Body of pancreas (tissue), 4 donors: ENCODE measurements around the gene UBE2D2. TPM values are rescaled to one million over a fixed set of nuclear protein-coding genes. Genes with fewer than 3 reads are reported as not detected.

Experiments used
- ATAC-seq: fragments of 150-250 bp; one replicate; pipeline ENCODE4 v1.9.1; 2016
- DNase-seq, 4 donors: peaks; one replicate each; pipeline ENCODE4 v3.0.0-alpha.2; 2019
- H3K27ac ChIP-seq, 4 donors: fragments of 200-600 bp; sonication (generic); 1 replicate in 3 of 4; 2 replicates in 1 of 4; pipeline versions ENCODE4 v1.5.1 to v1.6.1; 2016 to 2019; ENCODE audit warnings: mild to moderate bottlenecking in 1 of 4, mixed read lengths in 1 of 4, moderate library complexity in 1 of 4
- H3K27me3 ChIP-seq, 2 donors: fragments of 200-600 bp; sonication (generic); one replicate each; pipeline ENCODE4 v1.6.0; 2016; ENCODE audit warnings: mild to moderate bottlenecking in 1 of 2
- H3K36me3 ChIP-seq, 2 donors: fragments of 200-600 bp; sonication (generic); replicated peaks in 1 of 2; 2 replicates each; pipeline ENCODE4 v1.5.1; 2016; ENCODE audit warnings: low read depth in 2 of 2; ENCODE audit not compliant: insufficient read depth in 1 of 2
- H3K4me1 ChIP-seq: fragments of 200-600 bp; sonication (generic); one replicate; pipeline ENCODE4 v1.6.0; 2016
- H3K4me3 ChIP-seq, 2 donors: fragments of 200-600 bp; sonication (generic); 1 replicate in 1 of 2; 2 replicates in 1 of 2; pipeline ENCODE4 v1.5.1; 2016 to 2019
- H3K9me3 ChIP-seq, 3 donors: fragments of 200-600 bp; sonication (generic); 1 replicate in 2 of 3; 2 replicates in 1 of 3; pipeline ENCODE4 v1.5.1; 2016
- CTCF ChIP-seq, 7 experiments: fragments of 450-650 bp in 4 of 7; fragments of 200-600 bp in 3 of 7; sonication (generic) in 3 of 7; IDR thresholded peaks; one replicate each; pipeline ENCODE4 v1.5.1; 2016 to 2019; ENCODE audit warnings: antibody characterized with exemption in 7 of 7
- POLR2A ChIP-seq, 3 donors: fragments of 450-650 bp; IDR thresholded peaks; one replicate each; pipeline ENCODE4 v1.6.1; 2016; ENCODE audit warnings: antibody characterized with exemption in 3 of 3, mild to moderate bottlenecking in 2 of 3
- WGBS, 2 donors: methylation state at CpG; one replicate each; pipeline ENCODE4 v1.1.5; 2017; 5-methylcytosine and 5-hydroxymethylcytosine counted together
- intact Hi-C: fragments of 100-400 bp; cut with DNase I; formaldehyde crosslinking; loops from one replicate; pipeline ENCODE4 v1.15.1; 2023
- total RNA-seq, 2 donors: library from RNA; depleted of rRNA; stranded (reverse); fragments of >200 nt; gene quantifications; one replicate each; pipeline ENCODE4 v1.1.0, GENCODE V29; 2016

Gene UBE2D2
- total RNA-seq, 2 donors from 2014 or later = 38.9 to 102 TPM

GRCh38 chr5:139665626-139666025 lies 104.5 kb downstream of the UBE2D2 start:
- no peaks in the 10 kb centered on the region for H3K36me3 ChIP-seq
- no peak overlapping the region for H3K4me3 ChIP-seq
- WGBS, 2 donors = 21 to 60% methylated on average over 4 to 11 of the region's 11 CpGs
- DNase-seq = peak in 2 of 4 donors; percentile 16 to 27
- H3K27me3 ChIP-seq = no peaks in the 10 kb centered on the region
- no peak for ATAC-seq
- intact Hi-C loops = no loop called here
- H3K9me3 ChIP-seq = no peaks in the 10 kb centered on the region
- no peak for TF ChIP-seq POLR2A (IDR thresholded peaks at IDR 0.05)
- TF ChIP-seq CTCF (IDR thresholded peaks at IDR 0.05) = no peak
- peak overlapping the region; percentile 94 to 98 (median 98) for H3K27ac ChIP-seq
- peaks cover 99% of the 10 kb centered on the region for H3K4me1 ChIP-seq

- TF ChIP-seq POLR2A (IDR thresholded peaks at IDR 0.05) (no peak), CTCF (IDR thresholded peaks at IDR 0.05) (no peak)
- WGBS, 2 donors = 55 to 61% methylated on average over 6 to 7 of the region's 7 CpGs
These were observed 105.4 kb downstream of the UBE2D2 start for GRCh38 chr5:139666551-139666950.

GRCh38 chr5:139667001-139667729 lies 106.0 kb downstream of the UBE2D2 start:
- ATAC-seq (no peak), DNase-seq (peak in 1 of 4 donors; percentile 13)
- TF ChIP-seq POLR2A (IDR thresholded peaks at IDR 0.05) = no peak
- TF ChIP-seq CTCF (IDR thresholded peaks at IDR 0.05) = no peak
- Histone ChIP-seq H3K4me3 (no peak overlapping the region), H3K27ac (peak overlapping the region in 3 of 4 donors; percentile 92 to 98 (median 94)), H3K27me3 (no peaks in the 10 kb centered on the region), H3K36me3 (no peaks in the 10 kb centered on the region), H3K9me3 (no peaks in the 10 kb centered on the region), H3K4me1 (peaks cover 100% of the 10 kb centered on the region)
- 46 to 71% methylated on average over 2 of the region's 2 CpGs for WGBS, 2 donors
- intact Hi-C loops = no loop called here

More at GRCh38 chr5:139666551-139666950, 105.4 kb downstream of the UBE2D2 start:
- no peaks in the 10 kb centered on the region for H3K27me3 ChIP-seq
- H3K4me3 ChIP-seq = no peak overlapping the region
- peak in 2 of 4 donors; percentile 16 for DNase-seq
- intact Hi-C loops = no loop called here
- no peaks in the 10 kb centered on the region for H3K36me3 ChIP-seq
- peak overlapping the region; percentile 94 to 98 (median 98) for H3K27ac ChIP-seq
- H3K4me1 ChIP-seq = peaks cover 100% of the 10 kb centered on the region
- H3K9me3 ChIP-seq = no peaks in the 10 kb centered on the region
- no peak for ATAC-seq

- WGBS, 2 donors = 22 to 30% methylated on average over 3 to 5 of the region's 5 CpGs
- no peak for TF ChIP-seq POLR2A (IDR thresholded peaks at IDR 0.05)
- TF ChIP-seq CTCF (IDR thresholded peaks at IDR 0.05) = no peak
- Histone ChIP-seq H3K27ac (peak overlapping the region; percentile 82 to 94 (median 91)), H3K4me3 (no peak overlapping the region), H3K4me1 (peaks cover 100% of the 10 kb centered on the region), H3K9me3 (no peaks in the 10 kb centered on the region), H3K27me3 (no peaks in the 10 kb centered on the region), H3K36me3 (no peaks in the 10 kb centered on the region)
- intact Hi-C loops = no loop called here
- DNase-seq (peak in 1 of 4 donors; percentile 27), ATAC-seq (no peak)
These were observed 106.6 kb downstream of the UBE2D2 start for GRCh38 chr5:139667730-139668063.
